ENCODE results near the gene PCDHA8. TPM values are rescaled to one million over a fixed set of nuclear protein-coding genes. Genes with fewer than 3 reads are reported as not detected.

The PCDHA8 gene
- total and polyA plus RNA-seq, 2 of the 8 experiments (the other 6 are each of a cell fraction or from before 2014, with no cell fraction given): 0.14 to 0.52 TPM

- H2BK15ac ChIP-seq (ENCODE audit: low read length): no peak overlapping the region
- no peaks in the 10 kb centered on the region for H3K79me1 ChIP-seq (ENCODE audit: low read depth, low read length)
- H4K20me1 ChIP-seq (replicated peaks in 1 of 2; ENCODE audit: control insufficient read depth in 1 of 2, insufficient read depth in 2 of 2, low read length in 2 of 2): no peaks in the 10 kb centered on the region
- H3K27ac ChIP-seq (ENCODE audit: low read depth, low read length): no peak overlapping the region
- no peak overlapping the region for H3K4me2 ChIP-seq (ENCODE audit: insufficient read depth in 1 of 2, low read depth in 2 of 2, low read length in 2 of 2)
- TF ChIP-seq USF2 (IDR thresholded peaks at IDR 0.05; ENCODE audit: low read length) (no peak), FOSL1 (IDR thresholded peaks at IDR 0.05; ENCODE audit: insufficient read depth, low read depth, low read length) (no peak), E2F6 (IDR thresholded peaks at IDR 0.05) (no peak), GTF2F1 (IDR thresholded peaks at IDR 0.05; ENCODE audit: borderline replicate concordance, low read depth, low read length) (no peak)
- no peak overlapping the region for H2AFZ ChIP-seq (ENCODE audit: low read length)
- no peak overlapping the region for H3K18ac ChIP-seq (ENCODE audit: extremely low read depth, low read length)
- H3K23me2 ChIP-seq (ENCODE audit: low read depth, low read length): no peaks in the 10 kb centered on the region
- no peak overlapping the region for H2AK5ac ChIP-seq (ENCODE audit: low read depth, low read length)
- H4K8ac ChIP-seq (ENCODE audit: extremely low read depth, insufficient read depth, low read length): no peak overlapping the region; the same call in 1 of the 2 replicates
- no peaks in the 10 kb centered on the region for H3K4me1 ChIP-seq (replicated peaks in 1 of 4; ENCODE audit: control insufficient read depth in 3 of 4, insufficient read depth in 4 of 4, low read length in 3 of 4)
- H3K4me3 ChIP-seq (ENCODE audit: extremely low read depth in 1 of 4, insufficient read depth in 2 of 4, low read depth in 3 of 4, low read length in 4 of 4): no peak overlapping the region
- no peak overlapping the region for H2BK12ac ChIP-seq (ENCODE audit: low read depth, low read length)
- POLR2A ChIA-PET (ENCODE audit: partially characterized antibody): interaction anchor here (1.4 kb wide), 1 partner anchor 188 kb away, joined by 4 read pairs; the partner anchor contains the start of gene PCDHB1
- H4K5ac ChIP-seq (ENCODE audit: insufficient read length, low read depth, low read length): no peak overlapping the region
- H3K23ac ChIP-seq (ENCODE audit: insufficient read length): no peak overlapping the region
- no peaks in the 10 kb centered on the region; a peak in 1 of 4 replicates for H3K79me2 ChIP-seq (ENCODE audit: control insufficient read depth in 1 of 2, insufficient read depth in 2 of 2, low read length in 2 of 2)
- peaks cover 11 to 20% of the 10 kb centered on the region in 2 experiments; a peak in 3 of 4 replicates for H3K9me3 ChIP-seq (ENCODE audit: insufficient read depth in 2 of 2, low read depth in 1 of 2, low read length in 1 of 2)
- no peak overlapping the region for H3K4ac ChIP-seq (replicated peaks; ENCODE audit: insufficient read length, low read depth, low read length)
- CTCF ChIA-PET (ENCODE audit: partially characterized antibody): interaction anchor here (0.6 to 8.1 kb wide), 15 partner anchors 8 to 448 kb away, joined by 3 to 122 read pairs (median 5); partner anchors contain the start of genes PCDHA12, PCDHA13, PCDHA4 and PCDHA7
- FAIRE-seq (no peak), DNase-seq (ENCODE audit: low read depth in 1 of 2, low spot score in 2 of 2) (no peak)
- WGBS, 2 experiments (ENCODE audit: extremely low coverage in 1 of 2, insufficient coverage in 1 of 2, insufficient read length in 1 of 2, insufficient replicate concordance in 2 of 2, low coverage in 1 of 2, low lambda C conversion rate in 2 of 2, missing lambda C conversion rate in 1 of 2): 97% methylated on average over 73 of the region's 76 CpGs; no CpG with 5 or more reads in 1 of the 2 experiments
- no peak overlapping the region for H3K14ac ChIP-seq (ENCODE audit: insufficient read length)
- H3K27me3 ChIP-seq (replicated peaks in 1 of 4; ENCODE audit: control insufficient read depth in 3 of 4, extremely low read depth in 1 of 4, insufficient read depth in 3 of 4, low read length in 3 of 4): no peaks in the 10 kb centered on the region
- H2BK120ac ChIP-seq (replicated peaks; ENCODE audit: low read depth, low read length): no peak overlapping the region
- no peak overlapping the region for H2BK20ac ChIP-seq (ENCODE audit: low read length)
- H3K9ac ChIP-seq (replicated peaks in 1 of 4; ENCODE audit: extremely low read depth in 1 of 4, low read depth in 3 of 4, low read length in 3 of 4): no peak overlapping the region
- H4K91ac ChIP-seq (replicated peaks; ENCODE audit: insufficient read length, low read length): no peak overlapping the region
- peaks cover 0 to 13% (median 3%) of the 10 kb centered on the region in 4 experiments; a peak in 4 of 8 replicates for H3K36me3 ChIP-seq (ENCODE audit: control insufficient read depth in 2 of 4, insufficient read depth in 4 of 4, low read length in 3 of 4)
- H3K56ac ChIP-seq (replicated peaks; ENCODE audit: insufficient read length, low read depth, low read length): no peak overlapping the region
- no peak overlapping the region for H2BK5ac ChIP-seq (ENCODE audit: low read depth, low read length)
Measured at GRCh38 chr5:140862441-140863295, 21.7 kb downstream of the PCDHA8 start.
